Vagina (tissue), 2 donors: Measurements from ENCODE around the gene MTHFD1L.

Experiments
- CTCF ChIP-seq, 3 experiments: fragments of 450-650 bp in 2 of 3; fragments of 200-600 bp in 1 of 3; sonication (generic) in 1 of 3; IDR thresholded peaks; one replicate each; pipeline ENCODE4 v1.5.1; 2017 to 2019; ENCODE audit warnings: antibody characterized with exemption in 3 of 3, mild to moderate bottlenecking in 2 of 3, moderate library complexity in 2 of 3
- POLR2A ChIP-seq, 2 donors: fragments of 450-650 bp; IDR thresholded peaks; one replicate each; pipeline ENCODE4 v1.6.1; 2017; ENCODE audit warnings: antibody characterized with exemption in 2 of 2, mild to moderate bottlenecking in 2 of 2, moderate library complexity in 2 of 2
- POLR2AphosphoS5 ChIP-seq, 2 donors: sonication (generic); formaldehyde crosslinking; IDR thresholded peaks; one replicate each; pipeline ENCODE4 v1.9.0; 2017; ENCODE audit warnings: antibody characterized with exemption in 2 of 2, mild to moderate bottlenecking in 2 of 2, low read depth in 1 of 2; ENCODE audit not compliant: insufficient read depth in 1 of 2

GRCh38 chr6:151009576-151009975 is 144.1 kb downstream of the MTHFD1L start:
- TF ChIP-seq CTCF (IDR thresholded peaks at IDR 0.05) (no peak), POLR2A (IDR thresholded peaks at IDR 0.05) (no peak), POLR2AphosphoS5 (IDR thresholded peaks at IDR 0.05; ENCODE audit: insufficient read depth in 1 of 2, low read depth in 1 of 2) (no peak)
